ENCODE data around the gene NT5C. TPM values are rescaled to one million over a fixed set of nuclear protein-coding genes. Genes with fewer than 3 reads are reported as not detected.
A peak's percentile ranks its signal among the peaks of the same experiment; 100 is the strongest.
"Not testable (repeated sequence)": the region's sequence is repeated elsewhere in the genome, so short reads cannot be mapped to it uniquely, and the experiment has no call there.

The NT5C gene
- polyA plus RNA-seq, 1 donor, result 48.7 TPM

GRCh38 chr17:75144816-75145512, 13.4 kb upstream of the NT5C start:
- no peak for DNase-seq

- DNase-seq, result no peak
Observed at GRCh38 chr17:75142236-75142971, 10.9 kb upstream of the NT5C start.

- DNase-seq, result no peak
Observed at GRCh38 chr17:75138519-75138918, 7.0 kb upstream of the NT5C start.

GRCh38 chr17:75137762-75138161, 6.2 kb upstream of the NT5C start:
- not testable (repeated sequence) for DNase-seq

- DNase-seq, result no peak
Observed at GRCh38 chr17:75135946-75136345, 4.4 kb upstream of the NT5C start.

- DNase-seq, result no peak
Observed at GRCh38 chr17:75135452-75135851, 3.9 kb upstream of the NT5C start.

GRCh38 chr17:75133607-75134347, 2.2 kb upstream of the NT5C start:
- DNase-seq, result not testable (repeated sequence)

GRCh38 chr17:75133001-75133400, 1.5 kb upstream of the NT5C start:
- DNase-seq, result no peak

GRCh38 chr17:75132018-75133000, 767 bp upstream of the NT5C start:
- not testable (repeated sequence) for DNase-seq

- DNase-seq, result peak; percentile 54
Observed at GRCh38 chr17:75130632-75131277, 787 bp downstream of the NT5C start.

- no peak for DNase-seq
Observed at GRCh38 chr17:75130059-75130631, 1.4 kb downstream of the NT5C start.

- DNase-seq, result no peak
Observed at GRCh38 chr17:75129576-75129975, 2.0 kb downstream of the NT5C start.

GRCh38 chr17:75128694-75129505, 2.6 kb downstream of the NT5C start:
- DNase-seq, result no peak

GRCh38 chr17:75127936-75128335, 3.6 kb downstream of the NT5C start:
- DNase-seq, result not testable (repeated sequence)

- no peak for DNase-seq
Observed at GRCh38 chr17:75126954-75127353, 4.6 kb downstream of the NT5C start.

- no peak for DNase-seq
Observed at GRCh38 chr17:75125984-75126383, 5.6 kb downstream of the NT5C start.

- DNase-seq, result no peak
Observed at GRCh38 chr17:75124819-75125162, 6.8 kb downstream of the NT5C start.

GRCh38 chr17:75124041-75124818, 7.3 kb downstream of the NT5C start:
- no peak for DNase-seq

- no peak for DNase-seq
Observed at GRCh38 chr17:75118307-75118706, 13.2 kb downstream of the NT5C start.

GRCh38 chr17:75116737-75117136, 14.8 kb downstream of the NT5C start:
- no peak for DNase-seq

All from hindlimb muscle (tissue), 1 donor.